DMS153 treated with DMSO at 0.1 percent for 48 hours (cell line): ENCODE measurements around the gene POLR2J2.
"Not testable (repeated sequence)": the region's sequence is repeated elsewhere in the genome, so short reads cannot be mapped to it uniquely, and the experiment has no call there.

ENCODE experiments used
- DNase-seq: peaks from one replicate; lab custom pipeline; 2025; ENCODE audit not compliant: unreplicated experiment; lab: John Stamatoyannopoulos, UW

The POLR2J2 gene

DNA sequence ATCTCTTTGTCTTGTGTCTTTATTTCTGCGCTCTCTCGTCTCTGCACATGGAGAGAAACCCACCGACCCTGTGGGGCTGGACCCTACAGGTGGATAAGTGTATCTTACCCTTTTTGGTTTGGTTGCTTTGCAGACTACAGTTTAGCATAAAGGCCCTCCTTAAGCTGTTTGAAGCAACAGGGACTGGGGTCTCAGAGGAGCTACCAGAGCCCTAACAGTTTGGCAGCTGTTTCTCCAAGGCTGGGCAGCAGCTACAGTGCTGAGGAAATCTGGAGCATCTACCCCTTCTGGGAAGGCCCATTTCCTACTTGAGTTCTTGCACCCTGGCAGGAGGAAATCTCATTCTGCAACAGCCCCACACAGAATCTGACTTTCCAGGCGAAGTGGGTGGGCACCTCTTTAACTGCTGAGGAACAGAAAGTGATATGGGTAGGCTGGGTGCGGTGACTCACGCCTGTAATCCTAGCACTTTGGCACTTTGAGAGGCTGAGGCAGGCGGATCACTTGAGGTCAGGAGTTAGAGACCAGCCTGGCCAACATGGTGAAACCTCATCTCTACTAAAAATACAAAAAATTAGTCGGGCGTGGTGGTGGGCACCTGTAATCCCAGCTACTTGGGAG lies 2.1 kb upstream of the POLR2J2 start:
- DNase-seq, result not testable (repeated sequence)

GRCh38 chr7:102671956-102672307 lies 469 bp upstream of the POLR2J2 start:
- DNase-seq, result not testable (repeated sequence)

DNA sequence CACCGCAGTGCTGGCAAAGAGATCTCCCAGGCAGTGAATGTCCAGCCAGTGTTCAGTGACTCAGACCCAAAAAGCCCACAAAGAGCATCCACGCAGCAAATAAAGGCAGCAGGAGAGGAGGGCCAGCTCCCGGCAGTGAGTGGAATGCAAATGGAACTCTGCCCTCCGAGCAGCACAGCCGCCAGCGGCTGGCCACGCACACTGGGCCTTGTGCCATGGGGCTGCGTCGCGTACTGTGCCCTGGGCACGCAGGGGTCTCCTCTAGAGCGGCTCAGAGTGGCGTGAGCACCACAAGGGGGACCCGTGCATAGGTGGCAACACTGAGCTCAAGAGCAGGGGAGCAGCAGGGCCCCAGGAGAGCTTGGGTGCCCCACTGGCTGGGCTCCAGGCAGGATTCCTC lies 3.9 kb downstream of the POLR2J2 start:
- not testable (repeated sequence) for DNase-seq

DNA sequence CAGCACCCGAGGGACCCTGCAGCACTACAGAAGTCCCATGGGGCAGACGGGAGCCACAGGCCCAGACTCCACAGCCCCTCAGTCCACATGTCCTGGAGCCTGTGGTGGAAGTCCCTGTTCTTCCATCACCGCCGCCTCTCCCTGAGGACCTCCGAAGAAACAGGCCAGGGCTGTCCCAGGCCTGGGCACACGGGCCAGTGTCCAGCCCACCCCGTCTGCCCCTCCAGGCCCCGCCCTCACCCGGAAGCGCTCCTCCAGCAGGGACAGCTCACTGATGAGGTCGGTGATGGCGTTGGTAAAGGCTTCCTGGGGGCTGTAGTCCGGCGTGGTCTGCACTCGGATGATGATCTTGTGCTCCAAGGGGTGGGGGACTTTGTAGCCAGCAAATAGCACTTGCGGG lies 4.6 kb downstream of the POLR2J2 start:
- DNase-seq, result not testable (repeated sequence)

DNA sequence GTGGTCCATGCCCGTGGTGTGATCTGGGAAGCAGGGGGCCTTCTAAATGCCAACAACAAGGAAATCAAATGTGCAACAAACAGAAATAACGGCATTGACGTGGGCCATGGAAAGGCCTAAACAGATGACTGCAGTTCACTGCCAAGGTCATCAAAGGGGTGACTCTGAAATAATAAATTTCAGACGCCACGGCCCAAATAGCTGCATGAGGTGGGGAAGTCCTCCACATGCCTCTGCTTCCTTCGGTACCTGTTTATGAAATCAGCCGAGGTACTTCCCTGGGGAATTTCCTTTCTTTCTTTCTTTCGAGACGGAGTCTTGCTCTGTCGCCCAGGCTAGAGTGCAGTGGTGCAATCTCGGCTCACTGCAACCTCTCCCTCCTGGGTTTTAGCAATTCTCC lies 6.7 kb downstream of the POLR2J2 start:
- not testable (repeated sequence) for DNase-seq

- DNase-seq, result not testable (repeated sequence)
These were observed 21.5 kb downstream of the POLR2J2 start, which contains the start of gene SPDYE2B for GRCh38 chr7:102649924-102650323. TSS of gene SPDYE2B (plus strand) at chr7:102650319. CDS start at chr7:102652349, 2,030 bp downstream.

DNA sequence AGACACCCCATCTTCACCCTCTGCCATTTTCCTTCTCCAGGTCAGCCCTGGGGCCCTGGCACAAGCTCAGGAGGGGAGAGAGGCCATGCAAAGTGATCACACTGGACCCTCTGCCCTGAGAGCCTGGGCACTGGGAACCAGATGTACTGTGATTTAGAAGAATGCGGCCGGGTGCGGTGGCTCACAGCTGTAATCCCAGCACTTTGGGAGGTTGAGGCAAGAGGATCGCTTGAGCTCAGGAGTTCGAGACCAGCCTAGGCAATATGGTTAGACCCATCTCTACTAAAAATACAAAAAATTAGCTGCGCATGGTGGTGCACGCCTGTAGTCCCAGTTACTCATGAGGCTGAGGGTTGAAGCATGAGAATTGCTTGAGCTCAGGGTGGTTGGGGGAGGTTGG lies 23.6 kb downstream of the POLR2J2 start:
- DNase-seq, result not testable (repeated sequence)

GRCh38 chr7:102643404-102643803 lies 28.1 kb downstream of the POLR2J2 start:
- not testable (repeated sequence) for DNase-seq

GRCh38 chr7:102642691-102643090 lies 28.8 kb downstream of the POLR2J2 start, which contains the start of gene UPK3BL1:
TSS of gene UPK3BL1 (minus strand) at chr7:102642791. CDS start at chr7:102642741, 50 bp downstream.
- not testable (repeated sequence) for DNase-seq

DNA sequence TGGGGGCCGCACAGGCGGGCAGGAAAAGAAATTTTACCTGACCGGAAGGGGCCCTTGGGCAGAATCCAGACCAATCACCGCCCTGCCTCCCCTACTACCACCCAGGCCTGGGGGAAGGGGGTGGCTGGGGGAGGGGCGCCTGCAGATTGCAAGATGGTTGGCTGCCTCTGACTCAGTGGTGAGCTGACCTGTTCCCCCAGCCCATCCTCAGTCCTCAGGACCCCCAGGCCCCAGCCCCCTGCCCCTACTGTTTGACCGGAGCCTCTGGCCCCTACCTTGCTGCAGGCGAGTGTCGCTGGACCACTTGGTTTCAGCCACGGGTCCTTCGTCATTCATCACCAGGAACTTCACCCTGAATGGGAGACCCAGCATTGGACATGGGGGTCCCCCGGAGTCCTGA lies 32.6 kb downstream of the POLR2J2 start:
- DNase-seq, result not testable (repeated sequence)

- DNase-seq, result not testable (repeated sequence)
These were observed 34.5 kb downstream of the POLR2J2 start for GRCh38 chr7:102636956-102637355.

DNA sequence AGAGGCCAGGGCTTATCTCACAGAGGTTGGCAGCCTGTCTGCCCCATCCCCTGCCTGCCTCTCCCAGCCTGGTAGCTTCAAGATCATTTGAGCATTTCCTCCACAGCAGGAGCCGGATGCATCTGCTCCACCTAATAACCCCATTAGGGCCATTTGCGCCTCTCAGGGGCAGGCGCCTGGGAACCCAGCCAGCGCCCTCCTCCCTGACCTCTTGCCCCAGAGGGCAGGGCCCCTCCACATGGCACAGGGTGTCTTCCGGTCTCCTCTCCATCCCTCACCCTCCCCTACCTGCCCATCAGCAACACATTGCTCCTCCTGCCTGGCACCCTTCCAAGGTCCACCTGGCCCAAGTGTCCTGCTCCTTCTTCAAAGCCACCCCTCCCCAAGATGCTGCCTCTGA lies 36.1 kb downstream of the POLR2J2 start:
- DNase-seq, result not testable (repeated sequence)

DNA sequence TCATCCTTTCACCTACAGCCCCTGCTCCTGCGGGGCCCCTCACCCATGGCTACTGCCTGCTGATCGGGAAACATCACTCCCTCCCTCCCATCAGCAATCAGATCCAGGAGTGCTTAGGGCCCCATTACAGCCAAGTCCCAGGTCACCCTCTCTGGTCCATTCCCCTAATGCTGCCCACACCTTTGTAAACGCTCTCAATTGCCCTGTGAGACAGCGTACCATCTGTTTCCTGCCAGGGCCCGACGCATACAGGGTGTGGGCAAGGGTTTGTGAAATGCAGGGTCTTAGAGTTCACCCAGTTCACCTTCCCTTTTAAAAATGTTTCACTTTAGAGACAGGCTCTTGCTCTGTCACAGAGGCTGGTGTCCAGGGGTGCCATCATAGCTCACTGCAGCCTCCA lies 37.2 kb downstream of the POLR2J2 start:
- not testable (repeated sequence) for DNase-seq

DNA sequence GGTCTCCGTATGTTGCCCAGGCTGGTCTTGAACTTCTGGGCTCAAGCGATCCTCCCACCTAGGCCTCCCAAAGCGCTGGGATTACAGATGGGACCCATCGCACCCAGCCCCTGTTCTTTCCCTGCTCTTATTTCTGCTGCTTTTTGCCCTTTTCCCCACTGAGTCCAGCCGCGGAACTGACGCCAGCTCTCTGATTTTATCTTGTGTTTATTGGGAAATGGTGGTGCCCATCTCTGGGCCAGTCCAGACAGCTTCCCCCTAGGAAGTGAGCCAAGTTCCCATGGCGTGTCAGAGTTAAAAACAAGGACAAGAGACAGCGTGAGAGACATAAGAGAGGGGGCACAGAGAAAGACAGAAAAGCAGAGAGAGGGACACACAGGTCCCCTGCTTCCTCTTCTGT lies 40.8 kb downstream of the POLR2J2 start:
- not testable (repeated sequence) for DNase-seq

DNA sequence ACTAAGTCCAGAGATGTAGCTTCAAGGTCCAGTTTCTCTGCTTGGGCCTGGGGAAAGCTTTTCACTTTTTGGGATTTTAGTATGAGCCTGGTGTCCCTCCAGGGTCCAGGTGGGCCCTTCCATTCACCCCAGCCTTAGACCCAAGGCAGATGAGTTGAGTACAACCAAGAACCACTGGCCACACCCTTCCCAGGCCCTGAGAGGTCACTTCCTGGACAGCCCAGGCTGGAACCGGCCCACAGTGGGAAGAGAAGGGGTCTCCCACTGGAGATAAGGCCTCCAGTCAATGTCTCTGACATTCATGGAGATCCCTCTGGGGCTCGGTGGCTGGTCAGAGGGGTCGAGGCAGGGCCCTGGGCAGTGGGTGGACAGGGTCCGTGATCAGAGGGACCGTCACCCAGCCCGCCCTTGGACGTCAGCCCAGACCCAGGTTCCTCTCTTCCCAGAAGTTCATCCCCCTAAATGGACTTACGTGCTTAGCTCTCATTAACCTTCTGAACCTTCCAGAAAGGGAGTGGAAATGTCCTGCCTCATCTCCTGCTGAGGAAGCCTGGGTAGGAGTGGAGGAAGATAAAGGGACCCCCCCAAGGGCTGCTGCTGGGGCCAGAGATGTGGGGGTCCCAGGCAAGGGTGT lies 44.1 kb downstream of the POLR2J2 start:
- DNase-seq, result not testable (repeated sequence)

DNA sequence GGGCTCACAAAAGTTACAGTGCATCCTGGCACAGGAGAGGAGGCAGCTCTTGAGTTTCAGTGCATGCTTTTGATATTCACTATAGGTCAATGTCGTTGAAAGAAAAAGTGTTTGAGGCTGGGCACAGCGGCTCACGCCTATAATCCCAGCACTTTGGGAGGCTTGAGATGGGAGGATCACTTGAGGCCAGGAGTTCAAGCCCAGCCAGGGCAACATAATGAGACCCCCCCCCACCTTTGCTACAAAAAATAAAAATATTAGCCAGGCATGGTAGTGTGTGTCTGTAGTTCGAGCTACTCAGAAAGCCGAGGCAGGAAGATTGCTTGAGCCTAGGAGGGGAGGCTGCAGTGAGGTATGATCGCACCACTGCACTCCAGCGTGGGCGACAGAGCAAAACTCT lies 53.3 kb downstream of the POLR2J2 start:
- DNase-seq, result not testable (repeated sequence)

DNA sequence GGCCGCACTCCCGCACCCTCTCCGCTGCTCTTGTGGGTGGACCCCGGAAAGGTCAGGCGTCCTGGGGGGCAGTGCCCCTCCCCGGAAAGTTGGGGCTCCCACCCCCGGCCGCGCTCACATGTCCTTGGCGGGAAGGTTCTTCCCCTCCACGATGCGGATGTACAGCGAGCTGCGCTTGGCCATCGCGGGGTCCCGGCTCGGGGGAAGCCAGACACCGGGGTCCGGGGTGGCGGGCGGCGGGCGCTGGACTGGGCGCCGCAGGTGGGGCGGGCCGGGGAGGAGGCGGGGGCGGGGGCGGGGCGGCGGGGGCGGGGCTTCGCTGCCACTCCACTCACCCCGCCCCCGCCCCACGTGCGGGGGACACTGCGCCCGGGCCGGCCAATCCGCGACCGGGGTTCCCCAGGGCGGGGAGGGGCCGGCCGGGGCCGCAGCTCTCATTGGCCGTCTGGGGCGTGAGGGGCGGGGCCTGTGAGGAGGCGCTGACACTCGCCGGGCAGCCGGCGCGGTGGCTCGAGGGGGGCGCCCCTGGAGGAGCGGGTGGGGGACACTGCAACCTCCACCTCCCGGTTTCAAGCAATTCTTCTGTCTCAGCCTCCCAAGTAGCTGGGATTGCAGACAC lies 54.8 kb downstream of the POLR2J2 start, which contains the start of gene RASA4:
TSS of gene RASA4 (minus strand) at position 250 of the 619 bp plus-strand sequence. CDS start at position 183, 67 bp downstream.
- not testable (repeated sequence) for DNase-seq
